SK-N-SH (cell line): Measurements from ENCODE around the gene KLHL17. TPM values are rescaled to one million over a fixed set of nuclear protein-coding genes. Genes with fewer than 3 reads are reported as not detected.

Source experiments
- CTCF ChIA-PET: fragments of 300-600, 350-600 bp; formaldehyde crosslinking; extraction: SDS; loops from one replicate; lab custom pipeline; 2021; lab: Yijun Ruan, JAX
- POLR2A ChIA-PET: fragments of 350-600 bp; sonication (Branson Sonifier 250); formaldehyde crosslinking; extraction: SDS; loops from one replicate; lab custom pipeline; 2020; ENCODE audit warnings: antibody characterized with exemption, inconsistent platforms; lab: Yijun Ruan, JAX
- DNase-seq: peaks from one replicate; pipeline ENCODE4 v3.0.0; 2012
- H2AFZ ChIP-seq: fragments of 200-600 bp; sonication (generic); 2 replicates; pipeline ENCODE4 v1.8.1; 2016; ENCODE audit warnings: antibody characterized with exemption, mild to moderate bottlenecking, low read depth
- H3F3A ChIP-seq: fragments of 200-600 bp; sonication (generic); replicated peaks from 2 replicates; pipeline ENCODE3; 2016; ENCODE audit warnings: antibody characterized with exemption, mild to moderate bottlenecking; ENCODE audit not compliant: insufficient read depth
- H3K27ac ChIP-seq, 2 experiments: fragments of 200-500 bp in 1 of 2; fragments of 200-600 bp in 1 of 2; sonication (Bioruptor generic) in 1 of 2; sonication (generic), shearing (Covaris generic) in 1 of 2; 2 replicates each; pipeline versions ENCODE4 v1.5.1 to v1.6.1; 2014 to 2016; ENCODE audit warnings: low read depth in 2 of 2, inconsistent platforms in 1 of 2, low read length in 1 of 2, mild to moderate bottlenecking in 1 of 2, mixed read lengths in 1 of 2
- H3K27me3 ChIP-seq: fragments of 200-600 bp; sonication (generic), shearing (Covaris generic); 2 replicates; pipeline ENCODE4 v1.6.1; 2016; ENCODE audit warnings: mixed run types; ENCODE audit not compliant: insufficient read depth
- H3K36me3 ChIP-seq, 2 experiments: fragments of 200-500 bp in 1 of 2; fragments of 200-600 bp in 1 of 2; sonication (Bioruptor generic) in 1 of 2; sonication (generic) in 1 of 2; replicated peaks in 1 of 2; 2 replicates each; pipeline versions ENCODE3 to v1.5.1; 2014 to 2016; ENCODE audit warnings: low read length in 1 of 2, mild to moderate bottlenecking in 1 of 2; ENCODE audit not compliant: insufficient read depth in 2 of 2, control insufficient read depth in 1 of 2
- H3K4me1 ChIP-seq, 2 experiments: fragments of 200-500 bp in 1 of 2; fragments of 200-600 bp in 1 of 2; sonication (Bioruptor generic) in 1 of 2; sonication (generic), shearing (Covaris generic) in 1 of 2; 2 replicates each; pipeline versions ENCODE4 v1.5.1 to v1.6.1; 2014 to 2016; ENCODE audit warnings: low read depth in 1 of 2, low read length in 1 of 2, mixed run types in 1 of 2; ENCODE audit not compliant: insufficient read depth in 2 of 2, control insufficient read depth in 1 of 2
- H3K4me2 ChIP-seq: fragments of 200-600 bp; sonication (generic), shearing (Covaris generic); 2 replicates; pipeline ENCODE4 v1.6.1; 2017; ENCODE audit warnings: mixed run types
- H3K4me3 ChIP-seq, 2 experiments: fragments of 200-500 bp in 1 of 2; fragments of 200-600 bp in 1 of 2; sonication (Bioruptor generic) in 1 of 2; sonication (generic), shearing (Covaris generic) in 1 of 2; 2 replicates each; pipeline versions ENCODE4 v1.5.1 to v1.8.1; 2014 to 2016; ENCODE audit warnings: low read depth in 2 of 2, inconsistent platforms in 1 of 2, low read length in 1 of 2, mild to moderate bottlenecking in 1 of 2, mixed read lengths in 1 of 2, moderate library complexity in 1 of 2
- H3K79me2 ChIP-seq: fragments of 200-600 bp; sonication (generic); 2 replicates; pipeline ENCODE4 v1.8.1; 2017; ENCODE audit warnings: mild to moderate bottlenecking; ENCODE audit not compliant: insufficient read depth
- H3K9ac ChIP-seq: fragments of 200-600 bp; sonication (generic); 2 replicates; pipeline ENCODE4 v1.6.1; 2017; ENCODE audit warnings: mixed run types
- H3K9me2 ChIP-seq: fragments of 200-600 bp; sonication (generic); 2 replicates; pipeline ENCODE4 v1.6.1; 2017; ENCODE audit warnings: mixed run types
- H3K9me3 ChIP-seq: fragments of 200-600 bp; sonication (generic); 2 replicates; pipeline ENCODE4 v1.6.1; 2017; ENCODE audit warnings: mixed run types, mild to moderate bottlenecking, moderate library complexity
- H4K20me1 ChIP-seq: fragments of 200-600 bp; sonication (generic); 2 replicates; pipeline ENCODE4 v1.6.1; 2017; ENCODE audit warnings: mild to moderate bottlenecking, mixed run types; ENCODE audit not compliant: insufficient read depth
- ELF1 ChIP-seq: IDR thresholded peaks from 2 replicates; pipeline ENCODE4 v1.4.0; 2012
- EP300 ChIP-seq, 2 experiments: IDR thresholded peaks; 2 replicates each; pipeline versions ENCODE4 v1.4.0 to v1.6.1; 2012; ENCODE audit warnings: borderline replicate concordance in 1 of 2, low read depth in 1 of 2, low read length in 1 of 2
- FOSL2 ChIP-seq: IDR thresholded peaks from 2 replicates; pipeline ENCODE4 v1.4.0; 2012; ENCODE audit warnings: low read depth, mild to moderate bottlenecking, moderate library complexity, borderline replicate concordance
- FOXJ3 ChIP-seq: sonication (generic); formaldehyde crosslinking; IDR thresholded peaks from 2 replicates; pipeline ENCODE4 v1.5.1; 2020; ENCODE audit warnings: mild to moderate bottlenecking, missing genetic modification reagents
- FOXM1 ChIP-seq: IDR thresholded peaks from 2 replicates; pipeline ENCODE4 v1.4.0; 2012; ENCODE audit warnings: low read depth, mild to moderate bottlenecking
- MAX ChIP-seq: IDR thresholded peaks from 2 replicates; pipeline ENCODE4 v1.4.0; 2012; ENCODE audit warnings: low read depth
- NFIC ChIP-seq: IDR thresholded peaks from 2 replicates; pipeline ENCODE4 v1.4.0; 2012; ENCODE audit warnings: borderline replicate concordance
- NRF1 ChIP-seq: IDR thresholded peaks from 2 replicates; pipeline ENCODE4 v1.6.1; 2012; ENCODE audit warnings: low read depth, mild to moderate bottlenecking, low read length
- PBX3 ChIP-seq: IDR thresholded peaks from 2 replicates; pipeline ENCODE4; 2012
- POLR2AphosphoS5 ChIP-seq: IDR thresholded peaks from 2 replicates; pipeline ENCODE4 v1.6.1; 2012; ENCODE audit warnings: low read depth, low read length
- RCOR1 ChIP-seq: fragments of 150-350 bp; IDR thresholded peaks from 2 replicates; pipeline ENCODE4 v1.6.1; 2017; ENCODE audit warnings: antibody characterized with exemption, low read length
- RXRA ChIP-seq: IDR thresholded peaks from 2 replicates; pipeline ENCODE4 v1.4.0; 2012; ENCODE audit warnings: low read depth, mild to moderate bottlenecking, borderline replicate concordance
- SMC3 ChIP-seq: IDR thresholded peaks from 2 replicates; pipeline ENCODE4 v1.6.1; 2012; ENCODE audit warnings: low read depth, low read length, improper control_type of control experiment
- TCF12 ChIP-seq: IDR thresholded peaks from 2 replicates; pipeline ENCODE4 v1.4.0; 2012
- USF2 ChIP-seq: fragments of 150-350 bp; IDR thresholded peaks from 2 replicates; pipeline ENCODE4 v1.6.1; 2017; ENCODE audit warnings: antibody characterized with exemption, low read length, low read depth, borderline replicate concordance
- ZBTB33 ChIP-seq: IDR thresholded peaks from 2 replicates; pipeline ENCODE4 v1.4.0; 2012; ENCODE audit warnings: low read depth, borderline replicate concordance
- WGBS: methylation state at CpG from one replicate; pipeline ENCODE4 v1.1.6; 2017; ENCODE audit warnings: low lambda C conversion rate; 5-methylcytosine and 5-hydroxymethylcytosine counted together
- polyA plus RNA-seq, 3 experiments: library from polyadenylated mRNA; depleted of rRNA; stranded (reverse); fragments of >200 nt; gene quantifications; 2 replicates each; pipeline ENCODE4 v1.2.3, GENCODE V29; 2012

Gene KLHL17
- polyA plus RNA-seq, 1 of the 3 experiments (the other 2 are of a cell fraction), result 27.3 TPM

GRCh38 chr1:936348-937264, 23.8 kb upstream of the KLHL17 start:
- CTCF ChIA-PET, result interaction anchor here (3.1 to 8.9 kb wide), 3 partner anchors 10 to 32 kb away, joined by 17 to 125 read pairs (median 61); no protein-coding TSS in a partner anchor
- Histone ChIP-seq H4K20me1 (no peaks in the 10 kb centered on the region), H3K4me2 (no peak overlapping the region), H3K9me2 (no peaks in the 10 kb centered on the region), H3K9ac (no peak overlapping the region), H3F3A (peaks cover 8% of the 10 kb centered on the region), H3K27me3 (no peaks in the 10 kb centered on the region), H3K4me1 (peaks cover 0 to 36% of the 10 kb centered on the region in 2 experiments; a peak in 1 of 4 replicates), H3K79me2 (no peaks in the 10 kb centered on the region), H3K36me3 (no peaks in the 10 kb centered on the region), H3K27ac (no peak overlapping the region), H3K4me3 (no peak overlapping the region), H3K9me3 (no peaks in the 10 kb centered on the region), H2AFZ (no peak overlapping the region)
- WGBS, result 87% methylated on average over 13 of the region's 45 CpGs
- TF ChIP-seq FOXJ3 (no peak), ELF1 (no peak), MAX (no peak), EP300 (IDR thresholded peaks at IDR 0.05; ENCODE audit: borderline replicate concordance in 1 of 2, low read depth in 1 of 2, low read length in 1 of 2) (no peak), POLR2AphosphoS5 (no peak)
- DNase-seq, result no peak
- POLR2A ChIA-PET, result no interaction called here

- Histone ChIP-seq H4K20me1 (no peaks in the 10 kb centered on the region), H3K4me1 (peaks cover 0 to 42% of the 10 kb centered on the region in 2 experiments; a peak in 1 of 4 replicates), H3K27ac (no peak overlapping the region), H2AFZ (no peak overlapping the region), H3K9me3 (no peaks in the 10 kb centered on the region), H3K4me2 (no peak overlapping the region), H3K27me3 (no peaks in the 10 kb centered on the region), H3K79me2 (no peaks in the 10 kb centered on the region), H3F3A (peaks cover 5% of the 10 kb centered on the region), H3K4me3 (no peak overlapping the region), H3K9me2 (no peaks in the 10 kb centered on the region), H3K9ac (no peak overlapping the region), H3K36me3 (no peaks in the 10 kb centered on the region)
- CTCF ChIA-PET, result interaction anchor here (0.8 to 8.9 kb wide), 15 partner anchors 8 to 68 kb away, joined by 3 to 125 read pairs (median 6); partner anchors contain the start of gene SAMD11
- TF ChIP-seq POLR2AphosphoS5 (no peak), ZBTB33 (no peak), PBX3 (no peak), NFIC (no peak), TCF12 (no peak), SMC3 (no peak), EP300 (IDR thresholded peaks at IDR 0.05; ENCODE audit: borderline replicate concordance in 1 of 2, low read depth in 1 of 2, low read length in 1 of 2) (no peak), RCOR1 (no peak), RXRA (no peak), USF2 (no peak), FOSL2 (no peak), FOXM1 (no peak), NRF1 (no peak)
- POLR2A ChIA-PET, result interaction anchor here (1.5 kb wide), 1 partner anchor 32 kb away, joined by 5 read pairs; no protein-coding TSS in a partner anchor
- DNase-seq, result no peak
- WGBS, result 94% methylated on average over 9 of the region's 16 CpGs
Measured at GRCh38 chr1:937521-937920, 22.9 kb upstream of the KLHL17 start.
